Suprapubic skin (tissue), 3 donors: ENCODE measurements around the gene SYNDIG1.

Experiments used
- CTCF ChIP-seq, 2 donors: fragments of 200-600 bp in 1 of 2; fragments of 450-650 bp in 1 of 2; sonication (generic) in 1 of 2; IDR thresholded peaks; one replicate each; pipeline ENCODE4 v1.5.1; 2016 to 2019; ENCODE audit warnings: antibody characterized with exemption in 2 of 2, mild to moderate bottlenecking in 1 of 2, moderate library complexity in 1 of 2
- POLR2A ChIP-seq, 2 donors: fragments of 450-650 bp; IDR thresholded peaks; one replicate each; pipeline ENCODE4 v1.6.1; 2017; ENCODE audit warnings: antibody characterized with exemption in 2 of 2, mild to moderate bottlenecking in 2 of 2, moderate library complexity in 2 of 2

GRCh38 chr20:24584078-24584477 lies 114.6 kb downstream of the SYNDIG1 start:
- TF ChIP-seq POLR2A (IDR thresholded peaks at IDR 0.05), result no peak
- TF ChIP-seq CTCF (IDR thresholded peaks at IDR 0.05), result no peak
